T-helper 1 cell treated with Interleukin-12 subunit alpha and Interleukin-12 subunit beta and Interleukin-4 antibody, amounts not matched to agents 30 μg/mL and 1 μg/mL, for 36 hours (primary cell): ENCODE results near the gene PCDHA13.
A peak's percentile ranks its signal among the peaks of the same experiment; 100 is the strongest.
"Not testable (repeated sequence)": the region's sequence is repeated elsewhere in the genome, so short reads cannot be mapped to it uniquely, and the experiment has no call there.

ENCODE experiments used
- H3K27ac Mint-ChIP-seq: one replicate; pipeline ENCODE4 v1.8.0; 2021; ENCODE audit warnings: mild to moderate bottlenecking, mixed read lengths
- H3K27me3 Mint-ChIP-seq: one replicate; pipeline ENCODE4 v1.8.0; 2021; ENCODE audit warnings: low read depth, mixed read lengths
- H3K36me3 Mint-ChIP-seq: one replicate; pipeline ENCODE4 v1.8.0; 2021; ENCODE audit warnings: low read depth, mixed read lengths
- H3K4me1 Mint-ChIP-seq: one replicate; pipeline ENCODE4 v1.8.0; 2021; ENCODE audit warnings: low read depth, mixed read lengths
- H3K4me3 Mint-ChIP-seq: one replicate; pipeline ENCODE4 v1.8.0; 2021; ENCODE audit warnings: mild to moderate bottlenecking, moderate library complexity, mixed read lengths
- H3K9me3 Mint-ChIP-seq: one replicate; pipeline ENCODE4 v1.8.0; 2021; ENCODE audit warnings: mixed read lengths

PCDHA13 gene, protein sequence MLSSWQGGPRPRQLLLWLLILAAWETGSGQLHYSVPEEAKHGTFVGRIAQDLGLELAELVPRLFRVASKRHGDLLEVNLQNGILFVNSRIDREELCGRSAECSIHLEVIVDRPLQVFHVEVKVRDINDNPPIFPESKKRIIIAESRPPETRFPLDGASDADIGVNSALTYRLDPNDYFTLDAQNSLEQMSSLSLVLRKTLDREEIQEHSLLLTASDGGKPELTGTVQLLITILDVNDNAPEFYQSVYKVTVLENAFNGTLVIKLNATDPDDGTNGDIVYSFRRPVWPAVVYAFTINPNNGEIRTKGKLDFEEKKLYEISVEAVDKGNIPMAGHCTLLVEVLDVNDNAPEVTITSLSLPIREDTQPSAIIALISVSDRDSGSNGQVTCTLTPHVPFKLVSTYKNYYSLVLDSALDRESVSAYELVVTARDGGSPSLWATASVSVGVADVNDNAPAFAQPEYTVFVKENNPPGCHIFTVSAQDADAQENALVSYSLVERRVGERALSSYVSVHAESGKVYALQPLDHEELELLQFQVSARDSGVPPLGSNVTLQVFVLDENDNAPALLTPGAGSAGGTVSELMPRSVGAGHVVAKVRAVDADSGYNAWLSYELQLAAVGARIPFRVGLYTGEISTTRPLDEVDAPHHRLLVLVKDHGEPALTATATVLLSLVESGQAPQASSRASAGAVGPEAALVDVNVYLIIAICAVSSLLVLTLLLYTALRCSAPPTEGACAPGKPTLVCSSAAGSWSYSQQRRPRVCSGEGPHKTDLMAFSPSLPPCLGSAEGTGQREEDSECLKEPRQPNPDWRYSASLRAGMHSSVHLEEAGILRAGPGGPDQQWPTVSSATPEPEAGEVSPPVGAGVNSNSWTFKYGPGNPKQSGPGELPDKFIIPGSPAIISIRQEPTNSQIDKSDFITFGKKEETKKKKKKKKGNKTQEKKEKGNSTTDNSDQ

GRCh38 chr5:140881889-140882590, at the start of gene PCDHA13:
Gene PCDHA13, plus strand, starts transcription at chr5:140882124. Its CDS starts 145 bp downstream, at chr5:140882269.
- Mint-ChIP-seq H3K36me3 (peaks cover 1% of the 10 kb centered on the region), H3K27ac (peak within 1 kb of the TSS; percentile 42), H3K4me1 (no peaks in the 10 kb centered on the region), H3K4me3 (no peak within 1 kb of the TSS), H3K27me3 (no peaks in the 10 kb centered on the region), H3K9me3 (peaks cover 22% of the 10 kb centered on the region)

DNA sequence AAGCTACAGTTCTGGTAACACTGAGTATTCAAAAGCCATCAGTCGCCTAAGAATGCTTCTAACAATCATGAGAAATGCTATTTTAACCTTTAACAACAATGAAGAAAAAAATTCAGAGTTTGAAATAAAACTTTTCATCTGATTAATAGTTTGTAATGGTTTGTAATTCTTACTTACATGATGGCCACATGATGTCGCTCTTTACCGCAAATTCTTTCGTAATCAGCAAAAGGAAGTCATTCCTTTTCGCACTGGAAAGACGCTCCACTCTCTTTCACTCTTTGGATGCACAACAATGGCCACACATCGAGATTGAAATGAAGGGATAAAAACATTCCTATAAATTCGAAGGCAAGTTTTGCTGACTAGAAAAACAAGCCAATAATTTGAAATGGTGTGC, 47.9 kb upstream of the PCDHA13 start, which contains the start of gene PCDHA7:
PCDHA7 (plus strand) TSS at position 277 of the 400 bp plus-strand sequence; CDS start at position 392, 115 bp downstream.
- Mint-ChIP-seq H3K27ac (no peak within 1 kb of the TSS), H3K36me3 (no peaks in the 10 kb centered on the region), H3K4me1 (no peaks in the 10 kb centered on the region), H3K4me3 (no peak within 1 kb of the TSS), H3K9me3 (peaks cover 29% of the 10 kb centered on the region), H3K27me3 (no peaks in the 10 kb centered on the region)

- not testable (repeated sequence) for H3K4me1 Mint-ChIP-seq, H3K4me3 Mint-ChIP-seq, H3K27me3 Mint-ChIP-seq, H3K27ac Mint-ChIP-seq, H3K36me3 Mint-ChIP-seq
- peaks cover 27% of the 10 kb centered on the region for H3K9me3 Mint-ChIP-seq
Observed at GRCh38 chr5:140834439-140835008, 47.4 kb upstream of the PCDHA13 start.

GRCh38 chr5:140835622-140836510, 46.1 kb upstream of the PCDHA13 start:
- Mint-ChIP-seq H3K27me3 (no peaks in the 10 kb centered on the region), H3K36me3 (no peaks in the 10 kb centered on the region), H3K4me3 (no peak overlapping the region), H3K4me1 (no peaks in the 10 kb centered on the region), H3K27ac (no peak overlapping the region), H3K9me3 (peaks cover 31% of the 10 kb centered on the region)

DNA sequence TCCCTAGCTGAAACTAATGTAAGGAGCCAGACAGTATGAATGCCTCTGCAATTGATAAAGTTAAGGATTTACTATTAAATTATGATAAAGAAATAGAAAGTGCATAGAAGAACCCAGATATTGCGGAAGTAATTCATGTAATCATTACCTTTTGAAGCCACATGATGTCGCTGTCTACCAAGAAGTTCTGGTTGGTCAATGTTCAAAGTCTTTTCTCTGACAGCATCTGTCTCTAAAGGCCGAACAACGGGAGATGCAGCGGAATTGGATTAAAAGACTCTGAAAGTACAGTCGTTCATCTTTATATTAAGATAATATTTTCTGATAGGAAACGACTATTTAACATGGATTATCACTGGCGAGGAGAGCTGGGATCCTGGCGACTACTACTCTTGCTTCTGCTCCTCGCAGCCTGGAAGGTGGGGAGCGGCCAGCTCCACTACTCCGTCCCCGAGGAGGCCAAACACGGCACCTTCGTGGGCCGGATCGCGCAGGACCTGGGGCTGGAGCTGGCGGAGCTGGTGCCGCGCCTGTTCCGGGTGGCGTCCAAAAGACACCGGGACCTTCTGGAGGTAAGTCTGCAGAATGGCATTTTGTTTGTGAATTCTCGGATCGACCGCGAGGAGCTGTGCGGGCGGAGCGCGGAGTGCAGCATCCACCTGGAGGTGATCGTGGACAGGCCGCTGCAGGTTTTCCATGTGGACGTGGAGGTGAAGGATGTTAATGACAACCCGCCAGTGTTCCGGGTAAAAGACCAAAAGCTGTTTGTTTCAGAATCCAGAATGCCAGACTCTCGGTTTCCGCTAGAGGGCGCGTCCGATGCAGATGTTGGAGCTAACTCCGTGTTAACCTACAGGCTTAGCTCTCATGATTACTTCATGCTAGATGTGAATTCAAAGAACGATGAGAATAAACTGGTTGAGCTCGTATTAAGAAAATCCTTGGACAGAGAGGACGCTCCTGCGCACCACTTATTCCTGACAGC, 40.7 kb upstream of the PCDHA13 start, which contains the start of gene PCDHA8:
PCDHA8 (plus strand) TSS at position 210 of the 985 bp plus-strand sequence; CDS start at position 345, 135 bp downstream.
- Mint-ChIP-seq H3K9me3 (peaks cover 29% of the 10 kb centered on the region), H3K27me3 (no peaks in the 10 kb centered on the region), H3K36me3 (no peaks in the 10 kb centered on the region), H3K4me3 (no peak within 1 kb of the TSS), H3K27ac (peak within 1 kb of the TSS; percentile 8), H3K4me1 (no peaks in the 10 kb centered on the region)

GRCh38 chr5:140842798-140843733, 38.9 kb upstream of the PCDHA13 start:
- Mint-ChIP-seq H3K4me3 (no peak overlapping the region), H3K27ac (no peak overlapping the region), H3K27me3 (no peaks in the 10 kb centered on the region), H3K4me1 (no peaks in the 10 kb centered on the region), H3K36me3 (no peaks in the 10 kb centered on the region), H3K9me3 (peaks cover 36% of the 10 kb centered on the region)

DNA sequence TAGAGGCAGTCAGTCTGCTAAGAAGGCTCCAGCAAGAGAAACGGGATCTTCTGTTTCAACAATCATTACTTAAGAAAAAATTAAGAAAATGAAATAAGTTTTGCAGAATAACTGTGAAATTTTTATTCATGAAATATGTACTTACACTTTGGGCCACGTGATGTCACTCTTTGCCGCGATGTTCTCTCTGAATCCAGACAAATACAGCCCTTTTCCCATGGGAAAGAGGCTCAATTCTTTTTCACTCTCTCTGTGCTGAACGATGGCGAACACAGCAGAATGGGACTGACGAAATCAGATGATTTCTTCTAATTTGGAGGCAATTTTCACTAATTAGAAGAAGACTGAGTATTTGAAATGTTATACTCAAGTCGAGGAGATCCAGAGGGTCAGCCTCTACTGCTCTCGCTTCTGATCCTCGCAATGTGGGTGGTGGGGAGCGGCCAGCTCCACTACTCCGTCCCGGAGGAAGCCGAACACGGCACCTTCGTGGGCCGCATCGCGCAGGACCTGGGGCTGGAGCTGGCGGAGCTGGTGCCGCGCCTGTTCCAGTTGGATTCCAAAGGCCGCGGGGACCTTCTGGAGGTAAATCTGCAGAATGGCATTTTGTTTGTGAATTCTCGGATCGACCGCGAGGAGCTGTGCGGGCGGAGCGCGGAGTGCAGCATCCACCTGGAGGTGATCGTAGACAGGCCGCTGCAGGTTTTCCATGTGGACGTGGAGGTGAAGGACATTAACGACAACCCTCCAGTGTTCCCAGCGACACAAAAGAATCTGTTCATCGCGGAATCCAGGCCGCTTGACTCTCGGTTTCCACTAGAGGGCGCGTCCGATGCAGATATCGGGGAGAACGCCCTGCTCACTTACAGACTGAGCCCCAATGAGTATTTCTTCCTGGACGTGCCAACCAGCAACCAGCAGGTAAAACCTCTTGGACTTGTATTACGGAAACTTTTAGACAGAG, 33.5 kb upstream of the PCDHA13 start, which contains the start of gene PCDHA9:
PCDHA9 (plus strand) TSS at position 244 of the 964 bp plus-strand sequence; CDS start at position 358, 114 bp downstream.
- not testable (repeated sequence) for H3K4me3 Mint-ChIP-seq, H3K27me3 Mint-ChIP-seq, H3K27ac Mint-ChIP-seq, H3K4me1 Mint-ChIP-seq, H3K36me3 Mint-ChIP-seq
- peaks cover 22% of the 10 kb centered on the region for H3K9me3 Mint-ChIP-seq

- not testable (repeated sequence) for H3K27ac Mint-ChIP-seq, H3K4me3 Mint-ChIP-seq, H3K27me3 Mint-ChIP-seq, H3K36me3 Mint-ChIP-seq, H3K4me1 Mint-ChIP-seq
- peaks cover 23% of the 10 kb centered on the region for H3K9me3 Mint-ChIP-seq
Observed at GRCh38 chr5:140849831-140850634, 31.9 kb upstream of the PCDHA13 start.

GRCh38 chr5:140855772-140856674, 25.9 kb upstream of the PCDHA13 start, which contains the start of gene PCDHA10:
Gene PCDHA10, plus strand, starts transcription at chr5:140855897. Its CDS starts 152 bp downstream, at chr5:140856049.
- Mint-ChIP-seq H3K27me3 (no peaks in the 10 kb centered on the region), H3K4me1 (no peaks in the 10 kb centered on the region), H3K36me3 (peaks cover 2% of the 10 kb centered on the region), H3K9me3 (peaks cover 40% of the 10 kb centered on the region), H3K4me3 (no peak within 1 kb of the TSS), H3K27ac (no peak within 1 kb of the TSS)
